Trophoblast cell (in vitro differentiated cells and primary cell): Measurements from ENCODE around the gene POLDIP3.

Source experiments
- DNase-seq, 2 donors: peaks; one replicate each; pipeline ENCODE4 v3.0.0-alpha.2; 2016
- H2AFZ ChIP-seq: 2 replicates; pipeline ENCODE4 v1.6.1; 2013; ENCODE audit warnings: low read length, moderate library complexity, mild to moderate bottlenecking; ENCODE audit not compliant: insufficient read depth, poor library complexity
- H2AK5ac ChIP-seq: 2 replicates; pipeline ENCODE4 v1.6.1; 2013; ENCODE audit warnings: mild to moderate bottlenecking, low read length
- H2BK120ac ChIP-seq: 2 replicates; pipeline ENCODE4 v1.6.1; 2013; ENCODE audit warnings: low read length, mild to moderate bottlenecking, moderate library complexity; ENCODE audit not compliant: insufficient read depth, poor library complexity
- H2BK12ac ChIP-seq: 2 replicates; pipeline ENCODE4 v1.6.1; 2013; ENCODE audit warnings: mild to moderate bottlenecking, low read length, moderate library complexity
- H2BK5ac ChIP-seq: 2 replicates; pipeline ENCODE4 v1.6.1; 2013; ENCODE audit warnings: low read length, low read depth, moderate library complexity, mild to moderate bottlenecking; ENCODE audit not compliant: poor library complexity
- H3K14ac ChIP-seq: 2 replicates; pipeline ENCODE4 v1.6.1; 2013; ENCODE audit warnings: mild to moderate bottlenecking, low read length
- H3K18ac ChIP-seq: 2 replicates; pipeline ENCODE4 v1.6.1; 2013; ENCODE audit warnings: mild to moderate bottlenecking, low read length
- H3K23ac ChIP-seq: 2 replicates; pipeline ENCODE4 v1.6.1; 2013; ENCODE audit warnings: low read length
- H3K27ac ChIP-seq: 2 replicates; pipeline ENCODE4 v1.5.1; 2013; ENCODE audit warnings: low read depth, mild to moderate bottlenecking, inconsistent platforms, low read length, moderate library complexity
- H3K27me3 ChIP-seq: 2 replicates; pipeline ENCODE4 v1.6.1; 2013; ENCODE audit warnings: inconsistent platforms, mild to moderate bottlenecking, low read length, moderate library complexity; ENCODE audit not compliant: insufficient read depth
- H3K36me3 ChIP-seq, 2 experiments: 1 replicate in 1 of 2; 2 replicates in 1 of 2; pipeline ENCODE4 v1.6.1; 2013; ENCODE audit warnings: low read length in 2 of 2, mild to moderate bottlenecking in 2 of 2, moderate library complexity in 1 of 2; ENCODE audit not compliant: insufficient read depth in 2 of 2, control insufficient read depth in 1 of 2
- H3K4ac ChIP-seq: 2 replicates; pipeline ENCODE4 v1.6.1; 2013; ENCODE audit warnings: low read depth, mild to moderate bottlenecking, low read length, moderate library complexity
- H3K4me1 ChIP-seq, 2 experiments: 1 replicate in 1 of 2; 2 replicates in 1 of 2; pipeline ENCODE4 v1.6.1; 2013; ENCODE audit warnings: low read length in 2 of 2, mild to moderate bottlenecking in 2 of 2, moderate library complexity in 1 of 2; ENCODE audit not compliant: insufficient read depth in 2 of 2, control insufficient read depth in 1 of 2
- H3K4me2 ChIP-seq: 2 replicates; pipeline ENCODE4 v1.6.1; 2013; ENCODE audit warnings: inconsistent platforms, mild to moderate bottlenecking, low read length, moderate library complexity
- H3K4me3 ChIP-seq: 2 replicates; pipeline ENCODE4 v1.5.1; 2013; ENCODE audit warnings: mild to moderate bottlenecking, low read depth, low read length, inconsistent platforms
- H3K79me1 ChIP-seq: one replicate; pipeline ENCODE4 v1.6.1; 2013; ENCODE audit warnings: low read length
- H3K79me2 ChIP-seq: 2 replicates; pipeline ENCODE4 v1.6.1; 2013; ENCODE audit warnings: low read length, mild to moderate bottlenecking; ENCODE audit not compliant: control insufficient read depth, insufficient read depth, poor library complexity
- H3K9ac ChIP-seq: 2 replicates; pipeline ENCODE4 v1.6.1; 2013; ENCODE audit warnings: mild to moderate bottlenecking, low read length
- H3K9me3 ChIP-seq: 2 replicates; pipeline ENCODE4 v1.6.1; 2013; ENCODE audit warnings: low read depth, mild to moderate bottlenecking, control low read depth, inconsistent platforms, low read length; ENCODE audit not compliant: insufficient read depth
- H4K12ac ChIP-seq: 2 replicates; pipeline ENCODE4 v1.6.1; 2013; ENCODE audit warnings: low read depth, mild to moderate bottlenecking, low read length, moderate library complexity
- H4K8ac ChIP-seq: 2 replicates; pipeline ENCODE4 v1.6.1; 2013; ENCODE audit warnings: low read depth, mild to moderate bottlenecking, low read length, moderate library complexity
- H4K91ac ChIP-seq: one replicate; pipeline ENCODE4 v1.6.1; 2013; ENCODE audit warnings: low read depth, mild to moderate bottlenecking, low read length, moderate library complexity
- WGBS: extraction: QIAGEN DNeasy Blood & Tissue Kit; methylation state at CpG from one replicate; pipeline ENCODE4 v1.1.7; 2013; ENCODE audit warnings: missing lambda C conversion rate; ENCODE audit not compliant: insufficient read length, insufficient coverage; ENCODE audit errors: extremely low coverage; 5-methylcytosine and 5-hydroxymethylcytosine counted together

POLDIP3 gene

GRCh38 chr22:42613872-42614301 lies 796 bp downstream of the POLDIP3 start:
- H3K9me3 ChIP-seq: no peaks in the 10 kb centered on the region
- peak overlapping the region; percentile 68 for H4K12ac ChIP-seq
- peak overlapping the region; percentile 98 for H3K27ac ChIP-seq
- H3K14ac ChIP-seq: peak overlapping the region; percentile 94
- DNase-seq: peak; percentile 62 to 65
- H4K8ac ChIP-seq: peak overlapping the region; percentile 92
- H3K23ac ChIP-seq: no peak overlapping the region
- H3K79me1 ChIP-seq: peaks cover 10% of the 10 kb centered on the region
- WGBS: no CpG with 5 or more reads among the region's 10 CpGs
- peak overlapping the region; percentile 92 for H2BK5ac ChIP-seq
- H4K91ac ChIP-seq: peak overlapping the region; percentile 92
- H3K4me1 ChIP-seq: peaks cover 13 to 18% of the 10 kb centered on the region in 2 experiments
- peaks cover 2 to 16% of the 10 kb centered on the region in 2 experiments for H3K36me3 ChIP-seq
- no peaks in the 10 kb centered on the region for H3K27me3 ChIP-seq
- H3K4me3 ChIP-seq: peak overlapping the region; percentile 90
- no peak overlapping the region for H2BK12ac ChIP-seq
- peaks cover 27% of the 10 kb centered on the region for H3K79me2 ChIP-seq
- peak overlapping the region; percentile 86 for H3K18ac ChIP-seq
- H3K9ac ChIP-seq: peak overlapping the region; percentile 98
- H3K4me2 ChIP-seq: peak overlapping the region; percentile 85
- H2BK120ac ChIP-seq: peak overlapping the region; percentile 95
- peak overlapping the region; percentile 38 for H2AK5ac ChIP-seq
- H2AFZ ChIP-seq: peak overlapping the region; percentile 80
- H3K4ac ChIP-seq: peak overlapping the region; percentile 90

GRCh38 chr22:42612336-42612735 lies 2.3 kb downstream of the POLDIP3 start:
- DNase-seq: no peak
- no peak overlapping the region for H3K18ac ChIP-seq
- H2BK120ac ChIP-seq: no peak overlapping the region
- H3K4me3 ChIP-seq: no peak overlapping the region
- H3K27me3 ChIP-seq: no peaks in the 10 kb centered on the region
- no peak overlapping the region for H3K27ac ChIP-seq
- no peak overlapping the region for H2AFZ ChIP-seq
- peaks cover 30% of the 10 kb centered on the region for H3K79me2 ChIP-seq
- no peak overlapping the region for H4K91ac ChIP-seq
- H3K9me3 ChIP-seq: no peaks in the 10 kb centered on the region
- H3K4ac ChIP-seq: peak overlapping the region; percentile 91
- no peak overlapping the region for H3K9ac ChIP-seq
- H3K4me2 ChIP-seq: no peak overlapping the region
- no peak overlapping the region for H4K8ac ChIP-seq
- H3K4me1 ChIP-seq: peaks cover 16 to 19% of the 10 kb centered on the region in 2 experiments
- no peak overlapping the region for H2BK5ac ChIP-seq
- H3K23ac ChIP-seq: no peak overlapping the region
- no peak overlapping the region for H2AK5ac ChIP-seq
- peaks cover 10% of the 10 kb centered on the region for H3K79me1 ChIP-seq
- H3K14ac ChIP-seq: no peak overlapping the region
- no peak overlapping the region for H4K12ac ChIP-seq
- H2BK12ac ChIP-seq: no peak overlapping the region
- H3K36me3 ChIP-seq: peaks cover 2 to 20% of the 10 kb centered on the region in 2 experiments
- WGBS: no CpG with 5 or more reads among the region's 11 CpGs

GRCh38 chr22:42611051-42611450 lies 3.6 kb downstream of the POLDIP3 start:
- Histone ChIP-seq H3K27me3 (no peaks in the 10 kb centered on the region), H2AK5ac (no peak overlapping the region), H3K4me2 (no peak overlapping the region), H4K12ac (no peak overlapping the region), H2AFZ (no peak overlapping the region), H3K79me2 (peaks cover 31% of the 10 kb centered on the region), H4K8ac (no peak overlapping the region), H3K23ac (no peak overlapping the region), H3K36me3 (peaks cover 5 to 25% of the 10 kb centered on the region in 2 experiments), H4K91ac (no peak overlapping the region), H3K9ac (no peak overlapping the region), H2BK12ac (no peak overlapping the region), H3K4me3 (no peak overlapping the region), H3K4ac (peak overlapping the region; percentile 87), H2BK120ac (no peak overlapping the region), H3K14ac (no peak overlapping the region), H3K9me3 (no peaks in the 10 kb centered on the region), H3K79me1 (peaks cover 10% of the 10 kb centered on the region), H3K18ac (no peak overlapping the region), H3K27ac (no peak overlapping the region), H3K4me1 (peaks cover 16 to 18% of the 10 kb centered on the region in 2 experiments), H2BK5ac (no peak overlapping the region)
- no CpG with 5 or more reads among the region's 1 CpG for WGBS
- no peak for DNase-seq

GRCh38 chr22:42610186-42610585 lies 4.5 kb downstream of the POLDIP3 start:
- H3K79me2 ChIP-seq: peaks cover 31% of the 10 kb centered on the region
- no peak overlapping the region for H2BK12ac ChIP-seq
- H3K27ac ChIP-seq: no peak overlapping the region
- DNase-seq: no peak
- no peaks in the 10 kb centered on the region for H3K9me3 ChIP-seq
- H2BK5ac ChIP-seq: no peak overlapping the region
- H3K14ac ChIP-seq: no peak overlapping the region
- H3K36me3 ChIP-seq: peaks cover 5 to 29% of the 10 kb centered on the region in 2 experiments
- H3K27me3 ChIP-seq: no peaks in the 10 kb centered on the region
- H2BK120ac ChIP-seq: no peak overlapping the region
- no peak overlapping the region for H3K23ac ChIP-seq
- H3K4me3 ChIP-seq: no peak overlapping the region
- H3K4ac ChIP-seq: peak overlapping the region; percentile 46
- peaks cover 13 to 17% of the 10 kb centered on the region in 2 experiments for H3K4me1 ChIP-seq
- H4K12ac ChIP-seq: no peak overlapping the region
- H4K91ac ChIP-seq: no peak overlapping the region
- H3K18ac ChIP-seq: no peak overlapping the region
- H3K9ac ChIP-seq: no peak overlapping the region
- no peak overlapping the region for H4K8ac ChIP-seq
- no peak overlapping the region for H3K4me2 ChIP-seq
- H2AFZ ChIP-seq: no peak overlapping the region
- H2AK5ac ChIP-seq: no peak overlapping the region
- no CpG with 5 or more reads among the region's 5 CpGs for WGBS
- H3K79me1 ChIP-seq: peaks cover 10% of the 10 kb centered on the region
